ENCODE results near the gene E4F1.
"Not testable (repeated sequence)": the region's sequence is repeated elsewhere in the genome, so short reads cannot be mapped to it uniquely, and the experiment has no call there.

The E4F1 gene

DNA sequence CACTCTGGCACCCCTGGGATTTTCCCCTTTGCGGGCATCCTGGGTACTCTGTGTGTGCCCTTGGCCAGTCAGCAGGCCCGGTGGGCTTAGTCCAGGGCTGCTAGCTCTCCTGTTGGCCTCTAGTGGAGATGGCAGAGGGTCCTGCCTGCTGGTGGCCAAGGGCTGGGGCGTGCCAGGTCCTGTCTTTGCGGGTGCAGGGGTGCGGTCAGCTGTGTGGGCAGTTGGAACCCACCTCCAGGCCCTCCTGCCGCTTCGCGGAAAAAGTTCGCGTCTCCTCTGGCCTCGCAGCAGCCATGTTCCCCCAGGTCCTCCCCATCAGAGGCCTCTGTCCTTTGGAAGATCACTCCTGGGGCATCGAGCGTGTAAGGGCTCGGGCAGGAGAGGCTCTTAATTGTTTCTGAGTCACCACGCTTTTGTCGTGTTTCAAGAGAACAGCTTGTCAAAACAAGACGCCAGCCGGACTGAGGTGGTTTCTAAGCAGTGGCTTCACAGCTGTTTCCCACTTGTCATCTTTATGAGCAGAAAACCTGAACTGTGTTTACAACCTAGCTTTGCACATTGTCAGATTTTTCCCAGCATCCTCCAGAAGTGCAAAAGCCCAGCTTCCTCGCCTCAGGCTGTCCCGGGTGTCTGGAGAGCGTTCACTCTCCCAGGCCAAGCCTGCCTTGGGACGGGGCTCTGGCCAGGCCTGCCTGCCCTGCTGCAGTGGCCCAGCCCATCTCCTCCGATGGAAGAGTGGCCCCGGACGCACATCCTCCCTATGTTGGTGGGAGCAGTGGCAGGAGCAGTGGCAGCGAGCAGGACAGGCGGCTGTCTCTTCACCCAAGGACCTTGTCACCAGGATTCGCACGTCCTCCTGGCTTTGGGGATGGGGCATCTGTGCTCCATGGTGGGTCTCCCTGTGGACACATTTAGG is 7.9 kb downstream of the E4F1 start:
- DNase-seq: no peak

DNA sequence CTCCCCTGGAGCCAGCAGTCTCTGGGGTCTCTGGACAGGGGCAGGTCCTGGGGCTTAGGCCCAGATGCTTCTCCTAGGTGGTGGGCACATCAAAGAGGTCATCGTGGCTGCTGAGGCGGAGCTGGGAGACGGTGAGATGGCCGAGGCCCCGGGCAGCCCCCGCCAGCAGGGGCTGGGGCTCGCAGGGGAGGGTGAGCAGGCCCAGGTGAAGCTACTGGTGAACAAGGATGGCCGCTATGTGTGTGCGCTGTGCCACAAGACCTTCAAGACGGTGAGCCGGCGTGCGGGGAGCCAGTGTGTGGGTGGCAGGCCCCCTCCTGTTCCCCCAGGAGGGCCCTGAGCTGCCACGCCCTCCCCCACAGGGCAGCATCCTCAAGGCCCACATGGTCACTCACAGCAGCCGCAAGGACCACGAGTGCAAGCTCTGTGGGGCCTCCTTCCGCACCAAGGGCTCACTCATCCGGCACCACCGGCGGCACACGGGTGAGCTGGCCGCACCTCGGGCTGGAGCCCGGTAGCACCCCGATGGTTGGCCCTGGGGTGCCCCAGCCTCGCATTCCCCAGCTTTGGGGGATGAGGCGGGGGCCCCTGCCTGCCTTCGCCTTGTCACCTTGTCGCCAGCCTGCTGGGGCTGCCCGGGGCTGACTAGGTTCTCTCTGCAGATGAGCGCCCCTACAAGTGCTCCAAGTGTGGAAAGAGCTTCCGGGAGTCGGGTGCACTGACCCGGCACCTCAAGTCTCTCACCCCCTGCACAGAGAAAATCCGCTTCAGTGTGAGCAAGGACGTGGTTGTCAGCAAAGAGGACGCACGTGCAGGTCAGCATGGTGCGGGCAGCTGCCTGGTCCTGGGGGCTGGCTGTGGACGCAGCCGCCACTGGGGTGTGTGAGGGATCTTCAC is 9.0 kb downstream of the E4F1 start:
- DNase-seq: no peak

DNA sequence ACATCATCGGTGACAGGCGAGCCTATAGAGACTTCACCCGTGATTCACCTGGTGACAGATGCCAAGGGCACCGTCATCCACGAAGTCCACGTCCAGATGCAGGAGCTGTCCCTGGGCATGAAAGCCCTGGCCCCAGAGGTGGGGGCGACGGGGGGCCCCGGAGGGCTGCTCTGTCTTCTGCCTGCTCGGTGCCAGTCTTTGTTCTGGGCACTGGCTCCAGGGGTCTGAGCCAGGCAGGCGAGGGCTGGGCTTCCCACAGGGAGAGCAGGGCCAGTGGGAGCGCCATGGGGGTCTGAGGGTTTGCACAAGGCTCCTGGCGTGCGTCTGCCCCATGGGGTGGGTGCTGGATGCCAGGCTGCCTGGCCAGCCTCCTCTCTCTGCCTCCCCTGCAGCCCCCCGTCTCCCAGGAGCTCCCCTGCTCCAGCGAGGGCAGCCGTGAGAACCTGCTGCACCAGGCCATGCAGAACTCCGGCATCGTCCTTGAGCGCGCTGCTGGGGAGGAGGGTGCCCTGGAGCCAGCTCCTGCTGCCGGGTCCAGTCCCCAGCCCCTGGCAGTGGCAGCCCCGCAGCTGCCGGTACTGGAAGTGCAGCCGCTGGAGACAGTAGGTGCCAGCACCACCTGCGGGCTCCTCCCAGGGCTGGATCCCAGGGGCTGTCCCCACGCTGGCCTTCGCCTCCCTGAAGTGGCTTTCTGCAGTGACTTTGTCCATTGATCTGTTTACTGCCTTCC is 9.8 kb downstream of the E4F1 start:
- no peak for DNase-seq

DNA sequence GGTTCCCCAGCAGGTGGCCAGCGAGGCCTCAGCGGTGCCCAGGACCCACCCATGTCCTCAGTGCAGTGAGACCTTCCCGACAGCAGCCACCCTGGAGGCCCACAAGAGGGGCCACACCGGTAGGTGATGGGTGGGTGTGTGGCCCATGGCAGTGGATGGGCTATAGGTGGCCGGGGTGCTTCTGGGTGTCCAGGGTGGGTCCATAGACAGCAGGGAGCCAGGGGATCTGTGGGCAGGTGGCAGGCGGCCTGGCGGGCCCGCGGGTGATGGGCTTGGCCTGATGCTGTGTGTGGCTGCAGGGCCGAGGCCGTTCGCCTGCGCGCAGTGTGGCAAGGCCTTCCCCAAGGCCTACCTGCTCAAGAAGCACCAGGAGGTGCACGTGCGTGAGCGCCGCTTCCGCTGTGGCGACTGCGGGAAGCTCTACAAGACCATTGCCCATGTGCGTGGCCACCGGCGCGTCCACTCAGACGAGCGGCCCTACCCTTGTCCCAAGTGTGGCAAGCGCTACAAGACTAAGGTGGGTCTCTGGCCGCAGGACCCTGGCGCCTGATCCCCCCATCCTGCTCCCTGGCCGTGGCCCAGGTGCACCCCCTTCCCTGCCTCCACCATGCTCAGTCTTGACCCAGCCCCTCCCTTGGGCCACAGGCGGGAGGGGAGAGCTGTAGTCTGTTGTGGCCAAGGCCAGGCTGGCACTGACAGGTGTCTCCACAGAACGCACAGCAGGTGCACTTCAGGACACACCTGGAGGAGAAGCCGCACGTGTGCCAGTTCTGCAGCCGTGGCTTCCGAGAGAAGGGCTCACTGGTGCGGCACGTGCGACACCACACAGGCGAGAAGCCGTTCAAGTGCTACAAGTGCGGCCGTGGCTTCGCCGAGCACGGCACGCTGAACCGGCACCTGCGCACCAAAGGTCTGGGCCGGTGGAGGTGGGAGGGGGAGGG is 10.8 kb downstream of the E4F1 start:
- DNase-seq: no peak

DNA sequence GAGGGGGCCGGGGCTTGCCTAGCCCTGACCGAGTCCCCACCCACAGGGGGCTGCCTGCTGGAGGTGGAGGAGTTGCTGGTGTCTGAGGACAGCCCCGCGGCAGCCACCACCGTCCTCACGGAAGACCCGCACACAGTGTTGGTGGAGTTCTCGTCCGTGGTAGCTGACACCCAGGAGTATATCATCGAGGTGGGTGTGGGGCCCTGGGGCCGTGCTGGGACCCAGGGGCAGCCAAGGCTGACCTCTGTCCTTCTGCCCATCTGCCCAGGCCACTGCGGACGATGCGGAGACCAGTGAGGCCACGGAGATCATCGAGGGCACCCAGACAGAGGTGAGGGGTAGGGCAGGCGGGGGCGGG is 11.4 kb downstream of the E4F1 start:
- DNase-seq: no peak

DNA sequence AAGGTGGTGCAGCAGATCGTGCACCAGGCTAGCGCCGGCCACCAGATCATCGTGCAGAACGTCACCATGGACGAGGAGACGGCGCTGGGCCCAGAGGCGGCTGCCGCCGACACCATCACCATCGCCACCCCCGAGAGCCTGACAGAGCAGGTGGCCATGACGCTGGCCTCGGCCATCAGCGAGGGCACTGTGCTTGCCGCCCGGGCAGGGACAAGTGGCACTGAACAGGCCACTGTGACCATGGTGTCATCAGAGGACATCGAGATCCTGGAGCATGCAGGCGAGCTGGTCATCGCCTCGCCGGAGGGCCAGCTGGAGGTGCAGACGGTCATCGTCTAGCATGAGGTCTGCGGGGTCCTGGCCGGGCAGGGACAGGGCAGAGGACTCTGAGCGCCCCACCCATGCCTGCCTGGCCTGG is 11.9 kb downstream of the E4F1 start:
- no peak for DNase-seq

DNA sequence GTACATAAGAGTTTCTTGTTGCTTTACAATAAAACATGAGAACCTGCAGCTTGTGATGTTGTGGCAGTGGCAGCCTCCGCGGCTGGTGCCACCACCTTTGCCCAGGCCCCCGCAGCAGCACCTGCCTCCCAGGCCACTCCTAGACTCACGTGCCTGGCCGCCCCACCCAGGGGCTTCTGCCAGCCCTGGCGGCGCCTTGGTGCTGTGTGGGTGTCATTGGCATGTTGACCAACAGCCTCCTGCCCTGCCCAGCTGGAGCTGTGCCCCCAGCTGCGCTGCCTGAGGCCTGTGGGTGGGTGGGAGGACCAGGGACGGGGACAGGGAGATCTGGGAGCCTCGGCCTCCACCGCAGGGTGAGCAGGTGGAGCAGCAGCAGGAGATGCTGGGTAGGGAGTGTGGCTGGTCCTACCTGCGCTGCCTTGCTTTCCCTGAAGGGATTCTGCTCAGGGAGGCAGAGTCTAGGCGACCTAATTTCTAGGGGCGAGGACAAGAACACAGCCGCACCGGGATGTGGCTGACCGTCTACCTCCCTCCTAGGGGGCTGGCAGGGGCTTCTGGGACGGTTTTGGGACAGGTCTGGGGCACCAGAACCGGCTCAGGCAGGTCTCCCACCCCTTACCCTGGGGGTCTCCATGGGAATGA is 12.4 kb downstream of the E4F1 start:
- DNase-seq: no peak

DNA sequence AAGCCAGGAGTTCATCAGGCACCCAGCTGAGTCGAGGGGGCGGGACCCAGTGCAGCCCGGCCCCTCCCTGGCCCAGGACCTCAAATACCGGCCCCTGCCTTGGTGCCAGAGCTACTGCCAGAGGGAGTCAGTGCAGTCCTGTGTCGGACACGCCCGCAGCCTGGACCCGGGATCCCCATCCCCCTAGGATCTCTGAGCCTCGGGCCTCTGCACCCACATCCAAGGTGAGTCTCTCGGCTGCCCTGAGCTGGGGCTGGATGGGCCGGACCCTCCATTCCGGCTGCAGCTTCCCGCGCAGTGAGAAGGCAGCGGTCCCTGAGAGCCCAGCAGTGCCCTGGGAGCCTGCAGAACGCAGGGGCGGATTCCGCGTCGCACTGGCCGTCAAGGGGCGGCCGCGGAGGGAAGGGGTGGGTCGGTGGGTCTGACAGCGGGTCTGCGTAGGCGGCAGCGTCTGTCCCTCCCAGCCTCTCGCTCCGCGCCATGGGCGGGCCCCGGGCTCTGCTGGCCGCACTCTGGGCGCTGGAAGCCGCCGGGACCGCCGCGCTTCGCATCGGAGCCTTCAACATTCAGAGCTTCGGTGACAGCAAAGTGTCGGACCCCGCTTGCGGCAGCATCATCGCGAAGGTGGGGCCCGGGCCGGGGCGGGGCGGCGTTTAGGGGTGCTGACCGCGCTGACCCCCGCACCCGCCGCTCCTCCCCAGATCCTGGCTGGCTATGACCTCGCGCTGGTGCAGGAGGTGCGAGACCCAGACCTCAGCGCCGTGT is 13.1 kb downstream of the E4F1 start, which contains the start of gene DNASE1L2:
Gene DNASE1L2, plus strand, starts transcription at position 108 of the 765 bp plus-strand sequence. Its CDS starts 373 bp downstream, at position 481.
- no peak for DNase-seq

DNA sequence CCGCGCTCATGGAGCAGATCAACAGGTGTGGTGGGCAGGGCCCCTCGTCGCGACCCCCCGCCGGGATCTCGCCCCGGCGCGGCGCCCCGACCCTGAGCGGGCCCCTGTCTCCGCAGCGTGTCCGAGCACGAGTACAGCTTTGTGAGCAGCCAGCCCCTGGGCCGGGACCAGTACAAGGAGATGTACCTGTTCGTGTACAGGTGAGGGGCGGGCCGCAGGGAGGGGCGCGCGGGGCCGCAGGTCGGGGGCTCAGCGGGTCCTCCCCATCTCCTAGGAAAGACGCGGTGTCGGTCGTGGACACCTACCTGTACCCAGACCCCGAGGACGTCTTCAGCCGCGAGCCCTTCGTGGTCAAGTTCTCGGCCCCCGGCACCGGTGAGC is 13.7 kb downstream of the E4F1 start:
- no peak for DNase-seq

DNA sequence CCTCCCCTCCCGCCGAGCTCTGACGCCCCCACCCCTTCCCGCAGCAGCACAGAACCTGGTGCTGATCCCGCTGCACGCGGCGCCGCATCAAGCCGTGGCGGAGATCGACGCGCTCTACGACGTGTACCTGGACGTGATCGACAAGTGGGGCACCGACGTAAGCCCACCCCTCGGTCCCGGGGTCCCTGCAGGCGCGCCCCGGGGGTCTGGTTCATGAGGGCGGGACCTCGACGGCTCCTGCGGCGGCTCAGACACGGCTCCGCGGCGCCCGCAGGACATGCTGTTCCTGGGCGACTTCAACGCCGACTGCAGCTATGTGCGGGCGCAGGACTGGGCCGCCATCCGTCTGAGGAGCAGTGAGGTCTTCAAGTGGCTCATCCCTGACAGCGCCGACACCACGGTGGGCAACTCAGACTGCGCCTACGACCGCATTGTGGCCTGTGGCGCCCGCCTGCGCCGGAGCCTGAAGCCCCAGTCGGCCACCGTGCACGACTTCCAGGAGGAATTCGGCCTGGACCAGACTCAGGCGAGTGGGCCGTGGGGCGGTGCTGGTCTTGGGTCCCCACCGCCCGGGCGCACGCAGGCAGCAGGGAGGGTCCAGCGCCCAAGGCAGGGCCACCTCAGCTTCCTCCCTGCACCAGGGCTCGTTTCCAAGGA is 14.2 kb downstream of the E4F1 start:
- no peak for DNase-seq

DNA sequence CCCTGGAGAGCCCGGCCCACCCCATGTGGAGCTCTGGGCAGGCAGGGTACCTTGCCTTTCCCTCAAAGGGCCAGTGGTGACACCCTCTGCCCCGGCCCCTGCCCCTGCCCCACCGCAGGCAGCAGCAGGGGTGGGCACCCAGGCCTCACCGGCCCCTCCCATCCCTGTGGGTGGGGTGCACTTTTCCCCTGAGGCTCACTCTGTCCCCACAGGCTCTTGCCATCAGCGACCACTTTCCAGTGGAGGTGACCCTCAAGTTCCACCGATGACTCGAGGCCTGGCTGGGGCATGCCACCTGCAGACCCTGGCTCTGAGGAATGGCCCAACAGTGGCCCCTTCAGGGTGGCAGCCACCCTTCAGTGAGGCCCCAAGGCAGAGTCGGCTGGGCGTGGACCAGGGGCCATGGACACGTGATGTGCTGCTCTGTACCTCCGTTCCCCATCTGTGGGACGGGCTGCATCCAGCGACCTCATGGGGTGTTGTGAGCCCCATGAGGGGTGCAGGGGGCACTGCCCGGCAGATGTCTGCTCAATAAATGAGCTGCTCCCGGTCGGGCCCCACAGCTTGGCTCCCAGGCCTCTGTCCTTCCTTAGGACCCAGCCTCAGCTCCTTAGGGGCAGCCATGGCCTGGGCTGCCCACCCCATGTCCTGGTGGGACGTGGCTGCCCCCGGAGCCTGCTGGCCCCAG is 14.9 kb downstream of the E4F1 start:
- DNase-seq: no peak

DNA sequence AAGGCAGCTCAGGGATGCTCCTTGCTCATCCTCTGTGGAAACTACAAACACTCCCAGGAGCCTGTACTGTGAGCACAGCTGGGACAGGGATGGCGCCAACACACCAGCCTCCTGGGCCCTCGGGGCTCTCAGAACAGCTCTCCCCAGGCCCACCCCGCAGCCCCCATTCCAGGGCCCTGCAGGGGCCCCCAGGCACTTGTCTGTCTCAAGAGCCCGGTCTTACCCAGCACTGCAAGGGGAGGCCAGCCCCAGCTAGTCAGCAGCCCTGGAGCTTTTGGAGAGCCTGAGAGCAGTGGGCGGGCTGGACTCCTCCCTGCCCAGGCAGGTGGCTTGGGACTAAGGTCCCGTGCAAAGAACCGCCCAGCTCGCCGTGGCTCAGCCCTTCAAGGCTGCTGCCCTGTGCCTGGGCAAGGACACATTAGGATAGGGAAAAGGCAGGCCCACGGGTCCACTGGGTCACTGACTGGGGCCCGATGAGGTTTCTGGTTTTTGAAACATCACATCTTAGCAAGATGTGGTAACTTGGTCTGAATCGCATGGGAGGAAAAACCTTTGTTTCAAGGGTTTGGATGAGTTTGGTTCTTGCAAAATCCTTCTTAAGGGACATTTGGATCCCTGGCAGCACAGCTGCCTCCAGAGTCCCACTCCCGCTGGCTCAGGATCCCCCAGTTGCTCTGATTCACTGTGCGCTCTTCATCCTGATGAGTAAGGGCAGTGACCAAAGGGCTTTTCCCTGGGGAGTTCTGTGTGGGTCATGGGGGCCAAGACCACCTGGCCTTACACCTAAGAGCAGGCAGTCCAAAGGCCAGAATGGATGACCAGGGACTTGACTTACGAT is 15.7 kb downstream of the E4F1 start:
- DNase-seq: no peak

DNA sequence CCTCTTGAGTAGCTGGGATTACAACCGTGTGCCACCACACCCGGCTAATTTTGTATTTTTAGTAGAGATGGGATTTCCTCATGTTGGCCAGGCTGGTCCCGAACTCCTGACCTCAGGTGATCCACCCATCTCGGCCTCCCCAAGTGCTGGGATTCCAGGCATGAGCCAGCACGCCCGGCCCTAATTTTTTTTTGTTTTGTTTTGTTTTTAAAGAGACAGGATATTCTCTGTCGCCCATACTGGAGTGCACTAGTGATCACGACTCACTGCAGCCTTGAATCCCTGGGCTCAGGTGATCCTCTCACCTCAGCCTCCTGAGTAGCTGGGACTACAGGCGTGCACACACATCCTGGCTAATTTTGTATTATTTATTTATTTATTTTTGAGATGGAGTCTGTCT is 16.9 kb downstream of the E4F1 start:
- DNase-seq: not testable (repeated sequence)

DNA sequence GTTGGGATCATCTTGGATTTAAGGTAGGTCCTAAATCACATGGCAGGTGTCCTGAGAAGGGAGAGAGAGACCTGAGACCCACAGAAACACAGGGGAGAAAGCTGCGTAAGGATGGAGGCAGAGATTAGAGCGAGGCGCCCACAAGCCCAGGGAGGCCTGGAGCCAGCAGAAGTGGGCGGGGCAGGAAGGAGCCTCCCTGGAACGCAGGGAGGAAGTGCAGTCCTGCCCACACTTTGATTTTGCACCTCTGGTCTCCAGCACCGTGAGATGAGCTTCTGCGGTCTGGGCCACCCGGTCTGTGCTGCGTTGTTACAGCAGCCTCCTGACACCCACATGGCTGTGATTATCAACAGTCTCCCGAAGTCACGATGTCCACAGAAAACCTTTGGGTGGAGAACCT is 19.2 kb downstream of the E4F1 start:
- no peak for DNase-seq

DNA sequence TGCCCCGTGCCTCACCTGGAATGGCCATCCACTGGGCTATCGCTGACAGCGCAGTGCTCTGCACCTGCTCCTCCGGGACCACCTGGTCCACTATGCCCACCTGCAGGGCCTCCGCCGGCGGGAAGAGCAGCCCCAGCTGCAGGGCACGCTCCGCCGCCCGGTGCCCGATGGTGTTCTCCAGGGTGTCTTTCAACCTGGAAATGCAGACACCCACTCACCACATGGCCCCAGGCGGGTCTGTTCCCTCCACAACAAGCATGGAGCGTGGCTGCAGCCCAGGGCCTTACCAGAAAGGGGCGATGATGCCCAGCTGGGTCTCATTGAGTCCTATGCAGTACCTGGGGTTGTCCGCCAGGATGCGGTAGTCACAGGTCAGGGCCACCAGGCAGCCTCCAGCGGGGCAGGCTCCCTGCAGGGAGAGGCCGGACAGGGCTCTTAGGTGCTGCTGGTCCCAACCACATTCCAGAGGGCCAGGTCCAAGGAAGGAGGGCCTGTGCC is 19.7 kb downstream of the E4F1 start:
- DNase-seq: no peak

DNA sequence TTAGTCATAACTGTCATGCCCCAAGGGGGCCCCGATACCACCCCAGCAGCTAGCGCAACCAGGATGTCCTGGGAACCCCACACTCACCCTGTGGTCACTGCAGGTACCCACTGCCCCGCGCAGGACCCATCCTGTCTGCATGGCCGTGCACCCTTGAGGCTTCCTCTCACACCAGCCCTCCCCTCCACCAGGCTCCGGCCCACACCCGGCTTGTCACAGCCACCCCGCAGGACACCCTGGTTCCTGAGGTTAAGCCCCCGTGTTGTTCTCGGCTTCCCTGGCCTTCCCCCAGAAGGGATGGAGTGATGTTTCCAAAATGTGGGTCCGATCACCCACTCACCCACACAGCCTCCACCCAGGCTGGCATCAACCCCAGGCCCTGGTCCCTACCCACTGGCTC is 20.4 kb downstream of the E4F1 start:
- DNase-seq: no peak

DNA sequence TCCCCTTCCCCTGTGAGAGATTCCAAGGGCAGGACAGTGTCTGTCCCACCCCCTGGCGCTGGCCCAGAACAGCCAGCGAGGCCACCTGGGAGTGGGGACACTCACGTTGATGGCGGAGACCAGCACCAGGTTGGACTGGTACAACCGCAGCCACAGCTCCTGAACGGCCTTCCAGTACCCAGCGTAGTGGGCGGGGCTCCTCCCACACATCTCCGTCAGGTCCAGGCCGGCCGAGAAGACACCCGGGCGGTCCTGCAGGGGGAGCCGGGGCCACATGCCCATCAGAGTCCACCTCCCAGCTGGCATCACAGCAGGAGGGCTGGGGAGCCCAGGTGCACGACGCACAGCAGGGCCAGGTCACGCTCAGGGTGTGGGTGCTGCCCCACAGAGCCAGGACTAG is 20.9 kb downstream of the E4F1 start:
- no peak for DNase-seq
